ENCODE data around the gene RAP2B. TPM values are rescaled to one million over a fixed set of nuclear protein-coding genes. Genes with fewer than 3 reads are reported as not detected.

The RAP2B gene
- total RNA-seq, 2 donors from 2014 or later, result 12.9 to 18.1 TPM

GRCh38 chr3:153171256-153171655 is 9.2 kb downstream of the RAP2B start:
- Histone ChIP-seq H3K27me3 (replicated peaks; ENCODE audit: insufficient read depth) (no peaks in the 10 kb centered on the region), H3K4me3 (no peak overlapping the region), H3K4me1 (ENCODE audit: control insufficient read depth in 1 of 2, low read depth in 2 of 2) (peaks cover 12 to 16% of the 10 kb centered on the region in 2 donors), H3K27ac (no peak overlapping the region), H3K36me3 (peaks cover 3% of the 10 kb centered on the region), H3K9me3 (no peaks in the 10 kb centered on the region)
- TF ChIP-seq CTCF (IDR thresholded peaks at IDR 0.05), result no peak
- ATAC-seq (ENCODE audit: insufficient number of reproducible peaks, low FRiP score, low read depth), result no peak
- DNase-seq (ENCODE audit: low spot score), result no peak

GRCh38 chr3:153171918-153172317 is 9.9 kb downstream of the RAP2B start:
- Histone ChIP-seq H3K36me3 (peaks cover 3% of the 10 kb centered on the region), H3K27me3 (replicated peaks; ENCODE audit: insufficient read depth) (no peaks in the 10 kb centered on the region), H3K4me3 (no peak overlapping the region), H3K4me1 (ENCODE audit: control insufficient read depth in 1 of 2, low read depth in 2 of 2) (peaks cover 5 to 10% of the 10 kb centered on the region in 2 donors), H3K27ac (no peak overlapping the region), H3K9me3 (no peaks in the 10 kb centered on the region)
- DNase-seq (ENCODE audit: low spot score) (no peak), ATAC-seq (ENCODE audit: insufficient number of reproducible peaks, low FRiP score, low read depth) (no peak)
- no peak for TF ChIP-seq CTCF (IDR thresholded peaks at IDR 0.05)

GRCh38 chr3:153172796-153173757 is 11.1 kb downstream of the RAP2B start:
- Histone ChIP-seq H3K9me3 (no peaks in the 10 kb centered on the region), H3K27ac (no peak overlapping the region), H3K4me3 (no peak overlapping the region), H3K4me1 (ENCODE audit: control insufficient read depth in 1 of 2, low read depth in 2 of 2) (peaks cover 0 to 6% of the 10 kb centered on the region in 2 donors), H3K36me3 (peaks cover 3% of the 10 kb centered on the region), H3K27me3 (replicated peaks; ENCODE audit: insufficient read depth) (no peaks in the 10 kb centered on the region)
- no peak for TF ChIP-seq CTCF (IDR thresholded peaks at IDR 0.05)
- DNase-seq (ENCODE audit: low spot score) (no peak), ATAC-seq (ENCODE audit: insufficient number of reproducible peaks, low FRiP score, low read depth) (no peak)

- Histone ChIP-seq H3K4me1 (ENCODE audit: control insufficient read depth in 1 of 2, low read depth in 2 of 2) (no peaks in the 10 kb centered on the region), H3K9me3 (no peaks in the 10 kb centered on the region), H3K36me3 (peaks cover 3% of the 10 kb centered on the region), H3K27ac (no peak overlapping the region), H3K4me3 (no peak overlapping the region), H3K27me3 (replicated peaks; ENCODE audit: insufficient read depth) (no peaks in the 10 kb centered on the region)
- no peak for TF ChIP-seq CTCF (IDR thresholded peaks at IDR 0.05)
- no peak for DNase-seq (ENCODE audit: low spot score)
- no peak for ATAC-seq (ENCODE audit: insufficient number of reproducible peaks, low FRiP score, low read depth)
Measured at GRCh38 chr3:153173758-153174516, 11.9 kb downstream of the RAP2B start.

GRCh38 chr3:153176197-153176596 is 14.2 kb downstream of the RAP2B start:
- no peaks in the 10 kb centered on the region for H3K4me1 ChIP-seq (ENCODE audit: control insufficient read depth in 1 of 2, low read depth in 2 of 2)
- no peaks in the 10 kb centered on the region for H3K36me3 ChIP-seq
- no peaks in the 10 kb centered on the region for H3K27me3 ChIP-seq (replicated peaks; ENCODE audit: insufficient read depth)
- no peak overlapping the region for H3K27ac ChIP-seq
- H3K9me3 ChIP-seq, result no peaks in the 10 kb centered on the region
- no peak for TF ChIP-seq CTCF (IDR thresholded peaks at IDR 0.05)
- DNase-seq (ENCODE audit: low spot score) (no peak), ATAC-seq (ENCODE audit: insufficient number of reproducible peaks, low FRiP score, low read depth) (no peak)
- H3K4me3 ChIP-seq, result no peak overlapping the region

All from thoracic aorta (tissue), 2 donors.